K562 (cell line): Measurements from ENCODE around the gene PRDM1. TPM values are rescaled to one million over a fixed set of nuclear protein-coding genes. Genes with fewer than 3 reads are reported as not detected.
A peak's percentile ranks its signal among the peaks of the same experiment; 100 is the strongest.

ENCODE experiments used
- ATF3 ChIP-seq, 2 experiments: fragments of 450-650 bp in 1 of 2; sonication (generic) in 1 of 2; formaldehyde crosslinking in 1 of 2; IDR thresholded peaks in 1 of 2; conservative IDR thresholded peaks in 1 of 2; 2 replicates each; pipeline versions ENCODE4 v1.6.1 to v1.8.1; 2016 to 2023; ENCODE audit warnings: mild to moderate bottlenecking in 2 of 2, moderate library complexity in 2 of 2, inconsistent platforms in 1 of 2, missing genetic modification reagents in 1 of 2
- CBX8 ChIP-seq: fragments of 200-600 bp; sonication (generic); IDR thresholded peaks from 2 replicates; pipeline ENCODE4 v1.6.1; 2012; ENCODE audit warnings: borderline replicate concordance, mixed run types, low read depth, mild to moderate bottlenecking, moderate library complexity, mixed read lengths, low read length, control low read depth, inconsistent platforms; ENCODE audit not compliant: poor library complexity, severe bottlenecking; ENCODE audit errors: extremely low read depth
- CTBP1 ChIP-seq: fragments of 450-650 bp; IDR thresholded peaks from 2 replicates; pipeline ENCODE4 v1.6.1; 2016; ENCODE audit warnings: borderline replicate concordance
- GATAD2B ChIP-seq: fragments of 450-650 bp; IDR thresholded peaks from 2 replicates; pipeline ENCODE4 v1.6.1; 2017; ENCODE audit warnings: mild to moderate bottlenecking, borderline replicate concordance
- HMG20B ChIP-seq: fragments of 250-450 bp; sonication (Bioruptor Pico); IDR thresholded peaks from 2 replicates; pipeline ENCODE4 v1.5.0; 2021; ENCODE audit warnings: mild to moderate bottlenecking
- MBD1 ChIP-seq: fragments of 250-450 bp; sonication (Bioruptor Pico); IDR thresholded peaks from 2 replicates; pipeline ENCODE4 v1.8.0; 2022; ENCODE audit warnings: inconsistent platforms
- NR4A1 ChIP-seq, 2 experiments: fragments of 250-450 bp in 1 of 2; fragments of 450-650 bp in 1 of 2; sonication (Bioruptor Pico) in 1 of 2; IDR thresholded peaks; 2 replicates each; pipeline versions ENCODE4 v1.4.0 to v1.6.1; 2016 to 2020; ENCODE audit warnings: mild to moderate bottlenecking in 2 of 2, missing compliant biosample characterization in 1 of 2, missing genetic modification characterization in 1 of 2, moderate library complexity in 1 of 2
- TAF1 ChIP-seq: IDR thresholded peaks from 2 replicates; pipeline ENCODE4 v1.6.1; 2011; ENCODE audit warnings: mild to moderate bottlenecking, low read length, moderate library complexity; ENCODE audit not compliant: insufficient read depth, control insufficient read depth, severe bottlenecking; ENCODE audit errors: extremely low read depth
- ZBTB1 ChIP-seq: sonication (generic); formaldehyde crosslinking; IDR thresholded peaks from 2 replicates; pipeline ENCODE4 v1.8.1; 2023; ENCODE audit warnings: missing genetic modification reagents, low read depth, mild to moderate bottlenecking, borderline replicate concordance
- ZFPM2 ChIP-seq: fragments of 250-450 bp; sonication (Bioruptor Pico); IDR thresholded peaks from 2 replicates; pipeline ENCODE4 v1.5.1; 2022; ENCODE audit warnings: mild to moderate bottlenecking
- ZNF174 ChIP-seq: fragments of 250-450 bp; sonication (Bioruptor Pico); IDR thresholded peaks from 2 replicates; pipeline ENCODE4 v1.4.0; 2020; ENCODE audit warnings: mild to moderate bottlenecking
- ZNF23 ChIP-seq: fragments of 250-450 bp; sonication (Bioruptor Pico); IDR thresholded peaks from 2 replicates; pipeline ENCODE4 v1.4.0; 2020; ENCODE audit warnings: mild to moderate bottlenecking
- ZNF41 ChIP-seq: fragments of 250-450 bp; sonication (Bioruptor Pico); conservative IDR thresholded peaks from 2 replicates; pipeline ENCODE4 v1.4.0; 2020; ENCODE audit warnings: mild to moderate bottlenecking
- ZNF436 ChIP-seq: fragments of 250-450, 450-650 bp; sonication (Bioruptor Pico); formaldehyde crosslinking; IDR thresholded peaks from 2 replicates; pipeline ENCODE4 v1.7.0; 2020; ENCODE audit warnings: mild to moderate bottlenecking
- polyA plus RNA-seq, 8 experiments: library from polyadenylated mRNA; depleted of rRNA in 4 of 8; stranded (reverse) in 5 of 8; unstranded in 3 of 8; fragments of >200 nt; fragmentation: Nextera tagmentation in 2 of 8; fragmentation: Illumina TruSeq in 1 of 8; extraction: Ambion mirVana in 2 of 8; extraction: Trizol in 1 of 8; gene quantifications; 2 replicates each; pipeline versions ENCODE4 v1.2.1 to v1.2.3, GENCODE V29; 2011 to 2014; ENCODE audit warnings: inconsistent platforms in 1 of 8, missing spikeins in 1 of 8
- total RNA-seq, 7 experiments: library from RNA; depleted of rRNA in 6 of 7; stranded (reverse); fragments of >200 nt in 6 of 7; fragmentation: Illumina TruSeq in 2 of 7; extraction: Trizol in 2 of 7; gene quantifications; 2 replicates each; pipeline versions ENCODE4 v1.2.1 to v1.2.3, GENCODE V29; 2011 to 2021; ENCODE audit warnings: low replicate concordance in 1 of 7
- TF ChIP-seq, protein P1 (sequence below): fragments of 250-450 bp; sonication (Bioruptor Pico); IDR thresholded peaks from 2 replicates; pipeline ENCODE4 v1.4.0; 2020

PRDM1 gene
- total and polyA plus RNA-seq, 9 of the 15 experiments (the other 6 are each of a cell fraction or from before 2014, with no cell fraction given) = 0.09 to 0.89 (median 0.27) TPM

- TF ChIP-seq ATF3 (IDR thresholded peaks at IDR 0.05) (no peak), ATF3 (CRISPR knock-in tag; conservative IDR thresholded peaks at IDR 0.05) (no peak), NR4A1 (CRISPR knock-in tag; IDR thresholded peaks at IDR 0.05) (no peak), NR4A1 (tag; IDR thresholded peaks at IDR 0.05) (no peak; the same call in 1 of the 2 replicates), CTBP1 (peak; percentile 27; the same call in 1 of the 2 replicates), ZNF436 (CRISPR knock-in tag) (no peak), ZNF174 (no peak), GATAD2B (no peak), HMG20B (CRISPR knock-in tag) (no peak), ZBTB1 (CRISPR knock-in tag) (no peak), ZNF41 (CRISPR knock-in tag) (no peak), TAF1 (no peak), ZFPM2 (no peak), ZNF23 (CRISPR knock-in tag) (no peak), CBX8 (no peak), MBD1 (CRISPR knock-in tag) (no peak)
- TF ChIP-seq, protein P1, sequence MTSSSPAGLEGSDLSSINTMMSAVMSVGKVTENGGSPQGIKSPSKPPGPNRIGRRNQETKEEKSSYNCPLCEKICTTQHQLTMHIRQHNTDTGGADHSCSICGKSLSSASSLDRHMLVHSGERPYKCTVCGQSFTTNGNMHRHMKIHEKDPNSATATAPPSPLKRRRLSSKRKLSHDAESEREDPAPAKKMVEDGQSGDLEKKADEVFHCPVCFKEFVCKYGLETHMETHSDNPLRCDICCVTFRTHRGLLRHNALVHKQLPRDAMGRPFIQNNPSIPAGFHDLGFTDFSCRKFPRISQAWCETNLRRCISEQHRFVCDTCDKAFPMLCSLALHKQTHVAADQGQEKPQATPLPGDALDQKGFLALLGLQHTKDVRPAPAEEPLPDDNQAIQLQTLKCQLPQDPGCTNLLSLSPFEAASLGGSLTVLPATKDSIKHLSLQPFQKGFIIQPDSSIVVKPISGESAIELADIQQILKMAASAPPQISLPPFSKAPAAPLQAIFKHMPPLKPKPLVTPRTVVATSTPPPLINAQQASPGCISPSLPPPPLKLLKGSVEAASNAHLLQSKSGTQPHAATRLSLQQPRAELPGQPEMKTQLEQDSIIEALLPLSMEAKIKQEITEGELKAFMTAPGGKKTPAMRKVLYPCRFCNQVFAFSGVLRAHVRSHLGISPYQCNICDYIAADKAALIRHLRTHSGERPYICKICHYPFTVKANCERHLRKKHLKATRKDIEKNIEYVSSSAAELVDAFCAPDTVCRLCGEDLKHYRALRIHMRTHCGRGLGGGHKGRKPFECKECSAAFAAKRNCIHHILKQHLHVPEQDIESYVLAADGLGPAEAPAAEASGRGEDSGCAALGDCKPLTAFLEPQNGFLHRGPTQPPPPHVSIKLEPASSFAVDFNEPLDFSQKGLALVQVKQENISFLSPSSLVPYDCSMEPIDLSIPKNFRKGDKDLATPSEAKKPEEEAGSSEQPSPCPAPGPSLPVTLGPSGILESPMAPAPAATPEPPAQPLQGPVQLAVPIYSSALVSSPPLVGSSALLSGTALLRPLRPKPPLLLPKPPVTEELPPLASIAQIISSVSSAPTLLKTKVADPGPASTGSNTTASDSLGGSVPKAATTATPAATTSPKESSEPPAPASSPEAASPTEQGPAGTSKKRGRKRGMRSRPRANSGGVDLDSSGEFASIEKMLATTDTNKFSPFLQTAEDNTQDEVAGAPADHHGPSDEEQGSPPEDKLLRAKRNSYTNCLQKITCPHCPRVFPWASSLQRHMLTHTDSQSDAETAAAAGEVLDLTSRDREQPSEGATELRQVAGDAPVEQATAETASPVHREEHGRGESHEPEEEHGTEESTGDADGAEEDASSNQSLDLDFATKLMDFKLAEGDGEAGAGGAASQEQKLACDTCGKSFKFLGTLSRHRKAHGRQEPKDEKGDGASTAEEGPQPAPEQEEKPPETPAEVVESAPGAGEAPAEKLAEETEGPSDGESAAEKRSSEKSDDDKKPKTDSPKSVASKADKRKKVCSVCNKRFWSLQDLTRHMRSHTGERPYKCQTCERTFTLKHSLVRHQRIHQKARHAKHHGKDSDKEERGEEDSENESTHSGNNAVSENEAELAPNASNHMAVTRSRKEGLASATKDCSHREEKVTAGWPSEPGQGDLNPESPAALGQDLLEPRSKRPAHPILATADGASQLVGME (CRISPR knock-in tag) = no peak
Measured at GRCh38 chr6:106098383-106099234, 12.5 kb downstream of the PRDM1 start (continued).
